Retinal pigment epithelial cell (primary cell): ENCODE data around the gene MATCAP1.
A peak's percentile ranks its signal among the peaks of the same experiment; 100 is the strongest.

Source experiments
- DNase-seq: peaks from one replicate; pipeline ENCODE4 v3.0.0-alpha.2; 2010; ENCODE audit warnings: low read depth
- H3K4me3 ChIP-seq: 2 replicates; pipeline ENCODE4 v1.5.1; 2011; ENCODE audit warnings: mild to moderate bottlenecking, low read length, control low read depth, moderate library complexity
- CTCF ChIP-seq: conservative IDR thresholded peaks from 2 replicates; pipeline ENCODE4 v1.5.1; 2011; ENCODE audit warnings: low read depth, low read length, control low read depth, inconsistent platforms

Gene MATCAP1

GRCh38 chr16:67177743-67178699, 5.7 kb downstream of the MATCAP1 start:
- no peak for TF ChIP-seq CTCF
- peak overlapping the region; percentile 43 for H3K4me3 ChIP-seq
- no peak for DNase-seq

- no peak for TF ChIP-seq CTCF
- no peak overlapping the region for H3K4me3 ChIP-seq
- DNase-seq: no peak
Observed at GRCh38 chr16:67176662-67177061, 7.1 kb downstream of the MATCAP1 start.

- TF ChIP-seq CTCF: no peak
- DNase-seq: no peak
- peak overlapping the region; percentile 57 for H3K4me3 ChIP-seq
Observed at GRCh38 chr16:67174706-67175231, 9.0 kb downstream of the MATCAP1 start.

GRCh38 chr16:67173808-67174705, 9.7 kb downstream of the MATCAP1 start:
- DNase-seq: peak; percentile 77
- peak overlapping the region; percentile 57 for H3K4me3 ChIP-seq
- TF ChIP-seq CTCF: peak; percentile 42

GRCh38 chr16:67173323-67173722, 10.4 kb downstream of the MATCAP1 start:
- H3K4me3 ChIP-seq: peak overlapping the region; percentile 57
- DNase-seq: no peak
- TF ChIP-seq CTCF: no peak

- TF ChIP-seq CTCF: no peak
- no peak for DNase-seq
- peak overlapping the region; percentile 52 for H3K4me3 ChIP-seq
Observed at GRCh38 chr16:67170949-67171649, 12.7 kb downstream of the MATCAP1 start.
